GM21786 (cell line): ENCODE data around the gene ADAMTS6.

Experiments used
- ATAC-seq: cut with Tn5 transposase; IDR thresholded peaks from one replicate; pipeline ENCODE4 v1.9.1; 2021; ENCODE audit not compliant: unreplicated experiment

ADAMTS6 gene

GRCh38 chr5:65152131-65152530 is 329.6 kb downstream of the ADAMTS6 start:
- ATAC-seq, result no peak

DNA sequence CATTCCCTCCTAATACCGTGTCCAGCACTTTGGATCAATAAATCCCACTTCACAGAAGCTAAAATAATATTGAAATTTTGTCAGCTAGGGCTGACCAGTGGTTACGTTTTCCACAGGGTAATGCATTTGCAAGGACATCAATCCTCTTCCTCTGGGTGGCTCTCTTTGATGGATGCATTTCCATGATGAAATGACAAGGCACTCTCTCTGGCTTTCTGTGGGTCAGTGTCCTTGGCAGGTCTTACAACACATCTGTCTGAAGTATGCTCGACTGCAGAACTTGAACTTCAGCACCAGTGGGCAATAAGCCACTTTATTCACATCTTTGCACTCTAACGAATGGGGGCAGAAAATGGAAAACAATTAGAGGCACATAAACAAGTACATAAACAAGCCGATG is 330.1 kb downstream of the ADAMTS6 start:
- no peak for ATAC-seq

- no peak for ATAC-seq
Measured at GRCh38 chr5:65150599-65151304, 331.0 kb downstream of the ADAMTS6 start.

GRCh38 chr5:65149827-65150226 is 331.9 kb downstream of the ADAMTS6 start:
- ATAC-seq, result no peak

DNA sequence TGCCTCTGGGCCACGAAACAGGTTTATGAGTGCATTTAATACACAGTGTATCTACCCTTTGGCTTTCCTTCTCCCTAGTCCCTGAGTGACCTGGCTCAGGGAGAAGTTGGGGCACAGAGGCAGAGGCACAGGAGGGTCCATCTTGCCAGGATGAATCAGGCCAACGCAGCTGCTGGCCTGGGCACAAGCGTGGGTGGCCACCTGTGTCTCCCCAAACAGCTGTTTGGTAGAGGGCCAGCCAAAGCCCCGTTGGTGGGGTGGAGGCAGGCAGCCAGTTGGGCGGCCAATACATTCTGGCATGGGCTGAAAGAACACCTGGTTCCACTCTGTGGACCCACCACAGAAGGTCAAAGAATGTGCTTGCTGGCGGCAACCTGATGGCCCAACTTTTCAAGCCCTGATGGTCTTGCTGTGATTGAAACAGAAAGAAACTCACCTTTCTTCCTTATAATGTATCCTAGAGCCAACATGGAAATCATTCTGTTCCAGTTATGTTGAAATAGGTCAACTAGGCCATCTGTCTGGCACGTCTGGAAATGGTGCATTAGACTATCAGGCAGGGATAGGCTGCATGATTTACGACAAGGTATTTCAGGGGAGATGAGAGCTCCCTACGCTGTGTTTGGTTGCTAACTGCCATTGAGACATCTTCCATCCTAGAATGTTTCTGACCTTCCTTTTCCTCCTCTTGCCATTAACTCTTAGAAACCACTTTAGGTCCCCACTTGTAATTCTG is 337.4 kb downstream of the ADAMTS6 start:
- ATAC-seq, result no peak

DNA sequence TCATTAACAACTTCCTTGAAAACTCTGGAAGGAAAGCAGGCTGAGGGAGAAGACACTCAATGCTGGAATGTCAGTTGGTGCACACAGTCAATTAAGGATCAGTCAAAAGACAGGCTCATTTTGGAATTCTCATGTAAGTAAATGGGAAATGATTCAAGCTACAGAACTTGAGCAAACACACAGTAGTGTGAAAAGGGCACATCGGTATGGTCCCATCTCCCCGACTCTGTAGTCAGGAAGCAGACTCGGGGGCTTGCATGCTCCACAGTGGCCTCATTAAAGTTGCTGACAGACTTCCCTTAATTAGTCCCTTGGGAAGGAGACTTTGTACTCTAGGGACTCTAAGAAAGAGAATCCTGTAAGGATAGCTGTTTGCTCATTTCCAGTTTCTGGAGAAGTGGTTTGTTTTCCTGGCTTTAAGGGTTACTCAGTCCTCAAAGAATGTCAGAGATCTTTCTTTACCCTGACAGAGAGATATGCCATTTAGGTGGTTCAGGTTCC is 339.2 kb downstream of the ADAMTS6 start:
- ATAC-seq, result no peak

DNA sequence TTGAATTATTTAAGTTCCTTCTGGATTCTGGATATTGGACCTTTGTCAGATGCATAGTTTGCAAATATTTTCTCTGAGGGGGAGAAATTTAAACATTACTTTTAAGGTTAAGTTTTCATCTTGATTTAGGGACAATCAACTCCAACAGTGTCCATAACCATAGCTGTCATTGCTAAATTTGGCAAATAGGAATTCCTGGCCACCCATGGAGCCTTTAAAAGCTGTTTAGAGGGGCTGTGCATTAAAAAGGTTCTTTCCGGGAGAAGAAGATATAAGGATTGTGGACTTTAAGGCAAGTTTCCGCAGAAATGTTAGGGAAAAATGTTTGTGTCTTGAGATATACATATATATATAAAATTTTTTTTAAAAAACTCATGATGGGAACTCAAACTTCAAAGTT is 339.7 kb downstream of the ADAMTS6 start:
- no peak for ATAC-seq

DNA sequence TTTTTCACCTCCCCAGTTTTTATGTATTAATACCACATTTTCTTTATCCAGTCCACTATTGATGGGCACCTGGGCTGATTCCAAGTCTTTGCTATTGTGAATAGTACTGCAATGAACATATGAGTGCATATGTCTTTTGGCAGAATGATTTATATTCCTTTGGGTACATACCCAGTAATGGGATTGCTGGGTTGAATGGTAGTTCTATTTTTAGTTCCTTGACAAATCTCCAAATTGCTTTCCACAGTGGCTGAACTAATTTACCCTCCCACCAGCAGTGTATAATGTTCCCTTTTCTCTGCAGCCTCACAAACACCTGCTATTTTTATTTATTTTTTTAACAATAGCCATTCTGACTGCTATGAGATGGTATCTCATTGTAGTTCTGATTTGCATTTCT is 340.2 kb downstream of the ADAMTS6 start:
- ATAC-seq, result no peak

- ATAC-seq, result no peak
Measured at GRCh38 chr5:65137631-65138030, 344.1 kb downstream of the ADAMTS6 start.

DNA sequence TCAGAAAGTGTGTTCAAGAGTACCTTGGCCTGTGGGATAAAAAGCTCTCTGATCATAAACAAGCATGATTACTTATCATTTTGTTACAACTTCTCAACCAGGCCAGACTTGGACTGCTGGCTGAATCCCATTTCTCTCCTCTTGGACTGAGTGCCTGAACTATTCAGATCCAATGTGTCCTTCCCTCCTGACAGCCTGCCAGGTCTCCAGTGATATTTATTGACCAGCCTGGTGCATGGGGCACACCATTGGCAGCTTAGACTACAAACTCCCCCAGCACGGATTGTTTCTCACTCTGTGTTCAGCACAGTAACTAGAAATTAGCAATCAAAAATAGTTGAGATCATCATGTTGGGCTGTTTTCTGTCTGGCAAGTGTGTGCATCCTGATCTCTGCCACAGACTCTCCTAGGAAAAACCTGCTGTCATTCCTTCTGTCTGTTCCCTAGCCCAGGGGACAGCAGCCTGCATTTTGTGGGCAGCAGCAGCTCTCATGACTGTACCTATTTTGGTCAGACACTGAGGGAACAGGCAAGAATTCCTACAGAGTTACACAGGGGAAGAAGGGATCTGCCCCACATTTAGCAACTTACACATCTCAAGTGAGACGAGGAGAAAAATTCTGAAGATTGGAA is 348.1 kb downstream of the ADAMTS6 start:
- ATAC-seq, result no peak

DNA sequence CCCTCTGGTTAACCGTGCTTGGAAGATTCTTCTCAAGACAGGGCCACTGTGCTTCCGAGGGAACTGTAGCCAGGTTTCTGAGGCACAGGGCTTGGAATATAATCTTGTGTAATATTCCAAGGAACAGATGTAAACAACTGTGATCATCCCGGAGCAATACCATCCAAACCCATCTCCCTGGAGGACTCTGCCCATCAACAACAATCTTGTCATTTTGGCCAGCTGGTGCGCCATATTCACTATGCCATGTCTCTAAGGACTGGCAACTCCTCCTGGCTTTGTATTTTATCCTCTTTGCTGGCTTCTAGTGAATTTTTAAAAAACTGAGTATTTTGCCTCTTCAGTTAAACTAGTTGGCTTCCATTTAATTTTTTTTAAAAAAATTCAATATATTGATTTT is 349.3 kb downstream of the ADAMTS6 start:
- ATAC-seq, result no peak

DNA sequence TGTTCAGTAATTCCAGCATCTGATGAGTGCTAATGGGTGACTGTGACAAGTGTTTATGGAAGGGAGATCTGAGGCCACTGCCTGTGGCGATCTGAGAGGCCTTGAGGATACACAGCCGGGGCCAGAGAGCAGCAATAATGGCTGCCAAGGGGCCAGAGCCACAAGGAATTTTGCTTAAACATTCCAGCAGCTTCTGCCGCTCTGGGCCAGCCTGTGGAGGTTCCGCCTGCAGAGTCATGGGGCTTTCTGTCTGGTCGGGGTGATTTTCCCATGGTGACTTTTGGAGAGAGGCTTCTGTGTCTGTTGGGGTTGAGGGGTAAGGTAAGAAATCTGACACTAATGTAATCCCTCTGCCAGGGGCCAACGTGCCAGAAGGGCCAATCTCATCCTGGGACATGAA is 353.5 kb downstream of the ADAMTS6 start:
- no peak for ATAC-seq

DNA sequence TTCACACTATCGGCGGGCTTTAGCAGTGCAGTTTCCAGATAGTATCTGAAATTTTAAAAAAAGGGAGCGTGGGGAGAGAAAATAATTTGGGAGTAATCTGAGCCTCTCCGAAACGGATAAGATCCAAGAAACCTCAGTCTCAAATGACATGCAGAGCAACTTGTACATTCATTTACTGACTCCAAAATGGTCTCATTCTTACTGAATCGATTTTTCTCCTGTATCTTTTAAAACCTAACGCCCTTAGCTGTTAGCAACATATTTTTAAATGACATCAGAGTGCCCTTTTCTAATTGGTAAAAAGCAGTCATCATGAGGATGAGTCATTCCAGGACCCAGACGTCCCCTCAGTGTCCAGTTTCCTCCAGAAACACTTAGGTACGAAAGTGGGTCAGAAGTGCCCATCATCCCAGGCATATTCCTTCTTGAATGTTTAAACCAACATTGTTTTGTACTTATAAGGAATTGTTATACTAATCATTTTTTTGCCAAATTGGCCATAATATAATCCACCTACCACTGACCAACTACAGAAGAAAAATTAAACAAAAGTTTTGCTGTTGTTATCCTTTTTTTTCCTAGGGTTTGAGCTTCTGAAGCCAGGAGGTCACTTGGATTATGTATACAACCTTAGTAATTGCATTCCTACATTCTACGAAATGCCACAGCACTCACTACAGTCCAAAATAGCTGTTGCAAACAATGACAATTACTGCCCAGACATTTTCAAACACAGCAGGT is 354.4 kb downstream of the ADAMTS6 start:
- ATAC-seq, result no peak

DNA sequence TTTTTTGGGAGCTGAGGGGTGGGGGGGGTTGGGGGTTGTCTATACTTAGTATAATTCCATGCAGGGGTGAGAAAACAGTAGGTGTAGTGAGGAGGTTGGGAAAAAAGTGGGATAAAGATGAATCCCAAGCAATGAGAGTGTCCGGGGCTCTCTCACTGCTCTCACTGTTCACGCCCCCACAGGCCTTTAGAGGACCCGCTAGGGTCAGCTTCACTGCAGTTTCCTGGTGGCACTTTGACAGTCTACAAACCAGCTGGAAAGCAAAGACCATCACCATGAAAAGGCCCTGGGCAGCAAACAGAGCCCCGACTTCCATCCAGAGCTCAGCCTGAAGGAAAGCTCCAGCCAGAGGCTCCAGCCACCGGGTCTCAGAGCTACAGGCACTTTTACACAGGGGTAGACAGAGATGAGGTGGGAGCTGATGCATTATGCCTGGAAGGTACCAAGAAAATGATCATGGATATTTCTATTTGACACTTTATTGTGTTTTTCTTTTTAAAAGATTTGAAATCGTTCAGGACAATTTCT is 355.1 kb downstream of the ADAMTS6 start:
- no peak for ATAC-seq

DNA sequence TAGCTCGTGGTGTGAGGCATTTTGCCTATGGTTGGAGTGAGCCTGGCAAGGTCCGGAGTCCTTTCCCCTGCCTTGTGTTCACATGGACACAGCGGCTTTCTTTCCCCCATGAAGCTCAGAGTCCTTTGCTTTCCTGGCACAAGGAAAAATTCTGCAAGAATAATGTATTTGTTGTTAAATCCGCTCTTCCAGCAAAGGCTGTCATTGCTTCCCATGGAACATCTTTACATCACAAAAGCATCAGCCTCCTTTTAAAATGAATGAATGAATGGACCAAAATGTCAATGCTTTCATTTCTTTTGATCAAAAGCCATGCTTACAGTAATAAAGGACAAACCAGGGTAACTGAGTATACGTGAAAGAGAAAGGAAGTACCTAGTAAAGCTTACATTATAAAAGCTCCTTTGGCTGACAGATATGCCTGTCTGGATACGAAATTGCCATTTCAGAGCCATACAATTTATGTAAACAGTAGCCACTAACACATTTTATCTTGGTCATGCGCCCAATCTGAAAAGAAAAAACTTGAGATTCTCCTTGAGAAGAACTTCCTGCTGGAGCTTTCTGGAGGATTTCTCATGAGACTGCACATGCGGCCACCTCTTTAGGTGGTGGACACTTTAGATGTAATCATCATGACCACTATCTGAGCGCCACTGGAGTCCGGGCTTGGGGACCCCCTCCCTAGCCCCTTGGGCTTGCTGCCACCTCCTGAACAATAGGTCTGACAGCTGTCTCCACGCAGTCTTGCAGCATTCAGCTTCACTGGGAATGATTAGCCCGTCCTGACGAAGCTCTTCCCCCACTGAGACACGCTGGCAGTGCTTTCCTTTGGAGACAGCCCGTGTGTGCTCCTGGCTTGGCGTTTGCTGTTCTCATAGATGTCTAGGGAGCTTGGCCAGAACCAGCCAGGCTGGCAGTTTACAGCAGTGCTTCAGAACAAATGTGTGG is 355.9 kb downstream of the ADAMTS6 start:
- ATAC-seq, result no peak

DNA sequence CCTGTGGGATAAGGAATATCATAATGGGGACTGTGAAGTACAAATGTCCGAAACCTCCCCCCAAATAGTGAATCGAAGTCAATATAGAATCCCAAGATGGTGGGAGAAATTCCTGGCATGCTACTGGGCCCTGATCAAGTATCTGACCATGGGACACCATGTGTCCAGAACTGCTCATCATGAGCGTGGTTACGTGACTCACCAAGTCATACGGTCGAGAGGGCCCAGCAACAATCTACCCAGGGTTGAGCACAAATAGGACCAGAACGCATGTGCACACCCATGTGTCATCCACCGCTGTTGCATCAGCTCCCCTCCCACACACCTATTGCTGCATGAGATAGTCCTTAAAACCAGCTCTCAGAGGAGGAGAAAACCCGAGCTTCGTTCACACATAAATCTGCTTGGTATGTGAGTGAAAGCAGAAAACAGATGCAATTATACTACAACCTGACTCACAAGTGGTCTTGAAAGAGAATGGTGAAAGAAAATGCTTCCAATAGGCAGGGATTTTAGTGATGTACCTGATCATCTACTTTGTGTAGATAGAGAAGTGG is 359.8 kb downstream of the ADAMTS6 start:
- ATAC-seq, result no peak

GRCh38 chr5:65120371-65120967 is 361.3 kb downstream of the ADAMTS6 start:
- ATAC-seq, result no peak

GRCh38 chr5:65117525-65117924 is 364.2 kb downstream of the ADAMTS6 start:
- ATAC-seq, result no peak

DNA sequence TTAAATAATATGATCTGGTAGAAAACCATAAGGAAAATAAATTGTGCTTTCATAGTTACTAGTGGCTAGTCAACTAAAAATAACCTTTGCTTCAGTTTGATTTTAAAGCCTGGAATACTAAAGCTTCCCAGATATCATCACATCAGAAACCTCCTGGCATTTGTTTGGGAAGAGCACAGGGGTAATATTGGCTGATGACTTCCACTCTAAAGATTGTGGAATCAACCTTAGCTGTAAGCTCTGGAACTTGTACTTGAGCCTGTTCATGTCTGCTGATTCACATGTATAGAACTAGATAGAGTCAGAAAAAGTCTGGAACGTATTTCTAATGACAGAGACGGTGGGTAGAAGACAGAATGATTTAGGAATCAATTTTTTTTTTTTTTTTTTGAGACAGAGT is 367.9 kb downstream of the ADAMTS6 start:
- no peak for ATAC-seq
